HCT116 (cell line): ENCODE measurements around the gene ADAD2. TPM values are rescaled to one million over a fixed set of nuclear protein-coding genes. Genes with fewer than 3 reads are reported as not detected.

Experiments
- ATAC-seq: fragments of 200-7000 bp; cut with Tn5 transposase; 2 replicates; pipeline ENCODE4 v1.9.1; 2020; ENCODE audit warnings: mild to moderate bottlenecking, moderate library complexity
- BruUV-seq: library from RNA; stranded (reverse); fragments of 400-500 nt; replicated peaks from 2 replicates; lab custom pipeline; 2021; lab: Mats Ljungman, UMichigan
- CTCF ChIA-PET: fragments of 300-600 bp; sonication (Branson Sonifier 250); formaldehyde crosslinking; loops from one replicate; lab custom pipeline; 2021; ENCODE audit warnings: antibody characterized with exemption; lab: Charles Lee
- POLR2A ChIA-PET: fragments of 300-600, 350-600 bp; sonication (Branson Sonifier 250); formaldehyde crosslinking; loops from one replicate; lab custom pipeline; 2021; ENCODE audit warnings: antibody characterized with exemption; lab: Charles Lee
- RAD21 ChIA-PET, 2 experiments: fragments of 300-600 bp; sonication (Branson Sonifier 250); formaldehyde crosslinking; loops; one replicate each; lab custom pipeline; 2023; ENCODE audit warnings: low total read pairs in 2 of 2; ENCODE audit not compliant: uncharacterized antibody in 2 of 2, unreplicated experiment in 2 of 2, low non-redundant PET in 1 of 2; lab: Charles Lee
- DNase-seq: peaks from one replicate; pipeline ENCODE4 v3.0.0-alpha.2; 2010; ENCODE audit warnings: low read depth, low spot score
- H2AFZ ChIP-seq: fragments of 200-600 bp; shearing (Covaris generic), sonication (generic); 2 replicates; pipeline ENCODE4 v1.6.1; 2017; ENCODE audit warnings: low read depth, mixed run types, mixed read lengths, antibody characterized with exemption, low read length; ENCODE audit not compliant: poor library complexity, severe bottlenecking
- H3K27ac ChIP-seq: 2 replicates; pipeline ENCODE4 v1.5.1; 2012; ENCODE audit warnings: low read depth, low read length
- H3K27me3 ChIP-seq: fragments of 200-600 bp; sonication (generic); 2 replicates; pipeline ENCODE4 v1.6.1; 2016; ENCODE audit warnings: mixed run types, low read length, mixed read lengths; ENCODE audit not compliant: insufficient read depth
- H3K36me3 ChIP-seq, 2 experiments: fragments of 200-500 bp in 1 of 2; fragments of 200-600 bp in 1 of 2; sonication (Bioruptor generic) in 1 of 2; sonication (generic) in 1 of 2; 2 replicates each; pipeline versions ENCODE4 v1.5.1 to v1.6.1; 2014 to 2016; ENCODE audit warnings: low read length in 2 of 2, inconsistent platforms in 1 of 2, mixed read lengths in 1 of 2, mixed run types in 1 of 2; ENCODE audit not compliant: insufficient read depth in 2 of 2, control insufficient read depth in 1 of 2
- H3K4me1 ChIP-seq, 2 experiments: fragments of 200-600 bp in 1 of 2; sonication (generic) in 1 of 2; 2 replicates each; pipeline versions ENCODE4 v1.5.1 to v1.6.1; 2012 to 2017; ENCODE audit warnings: low read length in 2 of 2, inconsistent platforms in 1 of 2, mild to moderate bottlenecking in 1 of 2, mixed read lengths in 1 of 2, mixed run types in 1 of 2, moderate library complexity in 1 of 2; ENCODE audit not compliant: insufficient read depth in 2 of 2, control insufficient read depth in 1 of 2
- H3K4me2 ChIP-seq: fragments of 200-600 bp; sonication (generic); 2 replicates; pipeline ENCODE4 v1.6.1; 2017; ENCODE audit warnings: mixed run types, low read length, mixed read lengths
- H3K4me3 ChIP-seq, 2 experiments: fragments of 200-600 bp in 1 of 2; sonication (generic) in 1 of 2; replicated peaks in 1 of 2; 2 replicates each; pipeline ENCODE4 v1.5.1; 2011 to 2016; ENCODE audit warnings: low read length in 2 of 2, control low read depth in 1 of 2, low read depth in 1 of 2, mild to moderate bottlenecking in 1 of 2, mixed read lengths in 1 of 2, mixed run types in 1 of 2
- H3K79me2 ChIP-seq: fragments of 200-600 bp; sonication (generic); 2 replicates; pipeline ENCODE4 v1.6.1; 2017; ENCODE audit warnings: mild to moderate bottlenecking, mixed run types, low read length, moderate library complexity, mixed read lengths; ENCODE audit not compliant: insufficient read depth
- H3K9ac ChIP-seq: fragments of 200-600 bp; sonication (generic); 2 replicates; pipeline ENCODE4 v1.6.1; 2016; ENCODE audit warnings: low read length, mixed read lengths
- H3K9me2 ChIP-seq: fragments of 200-600 bp; sonication (generic), shearing (Covaris generic); 2 replicates; pipeline ENCODE4 v1.6.1; 2017; ENCODE audit warnings: mixed run types, mild to moderate bottlenecking, moderate library complexity; ENCODE audit not compliant: insufficient read depth
- H3K9me3 ChIP-seq, 2 experiments: fragments of 200-500 bp in 1 of 2; fragments of 200-600 bp in 1 of 2; sonication (Bioruptor generic) in 1 of 2; sonication (generic) in 1 of 2; 2 replicates each; pipeline ENCODE4 v1.6.1; 2014 to 2017; ENCODE audit warnings: low read length in 2 of 2, mixed read lengths in 2 of 2, inconsistent platforms in 1 of 2, low read depth in 1 of 2, mild to moderate bottlenecking in 1 of 2, mixed run types in 1 of 2, moderate library complexity in 1 of 2; ENCODE audit not compliant: control insufficient read depth in 1 of 2, insufficient read depth in 1 of 2
- H4K20me1 ChIP-seq: fragments of 200-600 bp; sonication (generic), shearing (Covaris generic); 2 replicates; pipeline ENCODE4 v1.6.1; 2017; ENCODE audit warnings: mixed run types, mild to moderate bottlenecking, moderate library complexity; ENCODE audit not compliant: insufficient read depth
- CBX3 ChIP-seq: IDR thresholded peaks from 2 replicates; pipeline ENCODE4 v1.6.1; 2012; ENCODE audit warnings: low read depth
- CEBPB ChIP-seq: IDR thresholded peaks from 2 replicates; pipeline ENCODE4 v1.6.1; 2012; ENCODE audit warnings: low read depth
- EGR1 ChIP-seq: IDR thresholded peaks from 2 replicates; pipeline ENCODE4 v1.6.1; 2012; ENCODE audit warnings: low read depth
- ELF1 ChIP-seq: IDR thresholded peaks from 2 replicates; pipeline ENCODE4 v1.6.1; 2012; ENCODE audit warnings: low read depth, borderline replicate concordance
- EZH2 ChIP-seq: fragments of 200-600 bp; sonication (generic); IDR thresholded peaks from 2 replicates; pipeline ENCODE4 v1.6.1; 2017; ENCODE audit warnings: antibody characterized with exemption, mixed run types
- EZH2phosphoT487 ChIP-seq: fragments of 200-600 bp; IDR thresholded peaks from 2 replicates; pipeline ENCODE4 v1.6.1; 2018; ENCODE audit warnings: antibody characterized with exemption, borderline replicate concordance
- FOSL1 ChIP-seq: IDR thresholded peaks from 2 replicates; pipeline ENCODE4 v1.6.1; 2012; ENCODE audit warnings: low read depth
- JUND ChIP-seq: IDR thresholded peaks from 2 replicates; pipeline ENCODE4 v1.6.1; 2012
- POLR2A ChIP-seq: IDR thresholded peaks from 2 replicates; pipeline ENCODE4 v1.7.0; 2011; ENCODE audit warnings: borderline replicate concordance; ENCODE audit not compliant: insufficient read depth, insufficient read length; ENCODE audit errors: extremely low read depth
- RAD21 ChIP-seq: IDR thresholded peaks from 2 replicates; pipeline ENCODE4 v1.6.1; 2012; ENCODE audit warnings: low read depth, mild to moderate bottlenecking
- SIN3A ChIP-seq: IDR thresholded peaks from 2 replicates; pipeline ENCODE4 v1.6.1; 2012; ENCODE audit warnings: low read depth
- SP1 ChIP-seq: IDR thresholded peaks from 2 replicates; pipeline ENCODE4 v1.6.1; 2012; ENCODE audit warnings: low read depth
- TCF7L2 ChIP-seq: IDR thresholded peaks from 2 replicates; pipeline ENCODE4 v1.7.0; 2011; ENCODE audit warnings: borderline replicate concordance, inconsistent platforms; ENCODE audit not compliant: insufficient read depth, insufficient read length; ENCODE audit errors: extremely low read depth
- YY1 ChIP-seq: IDR thresholded peaks from 2 replicates; pipeline ENCODE4 v1.6.1; 2011; ENCODE audit warnings: low read length, low read depth, moderate library complexity, mild to moderate bottlenecking; ENCODE audit not compliant: insufficient replicate concordance; ENCODE audit errors: extremely low read depth
- ZFX ChIP-seq: fragments of 450-650 bp; IDR thresholded peaks from 2 replicates; pipeline ENCODE4 v1.6.1; 2017
- intact Hi-C: fragments of 100-400 bp; cut with micrococcal nuclease; formaldehyde crosslinking; loops from 2 replicates; pipeline ENCODE4 v1.10.0; 2022
- total RNA-seq: library from RNA; stranded (reverse); gene quantifications from one replicate; pipeline ENCODE4 v1.2.1, GENCODE V29; 2021; ENCODE audit not compliant: unreplicated experiment
- TF ChIP-seq, protein P1 (sequence below): IDR thresholded peaks from 2 replicates; pipeline ENCODE4 v1.6.1; 2012; ENCODE audit warnings: low read depth
- TF ChIP-seq, protein P2 (sequence below): IDR thresholded peaks from 2 replicates; pipeline ENCODE4 v1.6.1; 2012
- TF ChIP-seq, protein P3 (sequence below): IDR thresholded peaks from 2 replicates; pipeline ENCODE4 v1.6.1; 2012
- TF ChIP-seq, protein P4 (sequence below), 3 experiments: fragments of 200-600 bp in 1 of 3; sonication (generic) in 1 of 3; IDR thresholded peaks in 2 of 3; conservative IDR thresholded peaks in 1 of 3; 2 replicates each; pipeline ENCODE4 v1.5.1; 2012 to 2017; ENCODE audit warnings: low read depth in 2 of 3, low read length in 2 of 3, antibody characterized with exemption in 1 of 3, borderline replicate concordance in 1 of 3, control low read depth in 1 of 3, mild to moderate bottlenecking in 1 of 3, mixed read lengths in 1 of 3, mixed run types in 1 of 3, moderate library complexity in 1 of 3; ENCODE audit not compliant: insufficient read depth in 1 of 3

The ADAD2 gene
- total RNA-seq, 1 experiment from 2014 or later, result not detected

DNA sequence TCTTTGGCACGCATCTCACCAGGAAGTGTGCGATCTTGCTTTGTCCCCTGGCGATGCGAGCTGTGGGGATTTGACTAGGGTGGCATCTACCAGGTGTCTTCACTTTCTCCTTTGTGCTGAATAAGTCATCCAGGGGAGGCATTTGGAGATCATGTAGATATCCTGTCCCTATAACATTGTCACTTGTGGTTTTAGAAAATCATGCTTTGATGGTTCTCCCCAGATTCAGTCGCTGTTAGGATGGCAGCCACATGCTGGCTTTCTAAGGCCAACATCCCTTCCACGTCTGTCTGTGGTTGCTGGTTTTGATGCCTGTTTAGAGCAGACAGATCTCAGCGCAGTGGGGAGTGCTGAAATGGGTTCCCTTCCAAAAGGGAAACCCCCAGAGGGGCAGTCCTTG lies 2.5 kb downstream of the ADAD2 start:
- ChIA-PET CTCF (no interaction called here), RAD21 (no interaction called here), POLR2A (no interaction called here)
- TF ChIP-seq CBX3 (no peak), TCF7L2 (no peak), FOSL1 (no peak), EZH2 (no peak), CEBPB (no peak), EGR1 (no peak), ELF1 (no peak), ZFX (no peak), SIN3A (no peak), POLR2A (no peak), EZH2phosphoT487 (no peak), YY1 (no peak), JUND (no peak), SP1 (no peak), RAD21 (no peak)
- TF ChIP-seq, protein P1, sequence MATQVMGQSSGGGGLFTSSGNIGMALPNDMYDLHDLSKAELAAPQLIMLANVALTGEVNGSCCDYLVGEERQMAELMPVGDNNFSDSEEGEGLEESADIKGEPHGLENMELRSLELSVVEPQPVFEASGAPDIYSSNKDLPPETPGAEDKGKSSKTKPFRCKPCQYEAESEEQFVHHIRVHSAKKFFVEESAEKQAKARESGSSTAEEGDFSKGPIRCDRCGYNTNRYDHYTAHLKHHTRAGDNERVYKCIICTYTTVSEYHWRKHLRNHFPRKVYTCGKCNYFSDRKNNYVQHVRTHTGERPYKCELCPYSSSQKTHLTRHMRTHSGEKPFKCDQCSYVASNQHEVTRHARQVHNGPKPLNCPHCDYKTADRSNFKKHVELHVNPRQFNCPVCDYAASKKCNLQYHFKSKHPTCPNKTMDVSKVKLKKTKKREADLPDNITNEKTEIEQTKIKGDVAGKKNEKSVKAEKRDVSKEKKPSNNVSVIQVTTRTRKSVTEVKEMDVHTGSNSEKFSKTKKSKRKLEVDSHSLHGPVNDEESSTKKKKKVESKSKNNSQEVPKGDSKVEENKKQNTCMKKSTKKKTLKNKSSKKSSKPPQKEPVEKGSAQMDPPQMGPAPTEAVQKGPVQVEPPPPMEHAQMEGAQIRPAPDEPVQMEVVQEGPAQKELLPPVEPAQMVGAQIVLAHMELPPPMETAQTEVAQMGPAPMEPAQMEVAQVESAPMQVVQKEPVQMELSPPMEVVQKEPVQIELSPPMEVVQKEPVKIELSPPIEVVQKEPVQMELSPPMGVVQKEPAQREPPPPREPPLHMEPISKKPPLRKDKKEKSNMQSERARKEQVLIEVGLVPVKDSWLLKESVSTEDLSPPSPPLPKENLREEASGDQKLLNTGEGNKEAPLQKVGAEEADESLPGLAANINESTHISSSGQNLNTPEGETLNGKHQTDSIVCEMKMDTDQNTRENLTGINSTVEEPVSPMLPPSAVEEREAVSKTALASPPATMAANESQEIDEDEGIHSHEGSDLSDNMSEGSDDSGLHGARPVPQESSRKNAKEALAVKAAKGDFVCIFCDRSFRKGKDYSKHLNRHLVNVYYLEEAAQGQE, result no peak
- TF ChIP-seq, protein P2, sequence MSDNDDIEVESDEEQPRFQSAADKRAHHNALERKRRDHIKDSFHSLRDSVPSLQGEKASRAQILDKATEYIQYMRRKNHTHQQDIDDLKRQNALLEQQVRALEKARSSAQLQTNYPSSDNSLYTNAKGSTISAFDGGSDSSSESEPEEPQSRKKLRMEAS, result no peak
- TF ChIP-seq, protein P3, sequence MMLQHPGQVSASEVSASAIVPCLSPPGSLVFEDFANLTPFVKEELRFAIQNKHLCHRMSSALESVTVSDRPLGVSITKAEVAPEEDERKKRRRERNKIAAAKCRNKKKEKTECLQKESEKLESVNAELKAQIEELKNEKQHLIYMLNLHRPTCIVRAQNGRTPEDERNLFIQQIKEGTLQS, result no peak
- TF ChIP-seq, protein P4, sequence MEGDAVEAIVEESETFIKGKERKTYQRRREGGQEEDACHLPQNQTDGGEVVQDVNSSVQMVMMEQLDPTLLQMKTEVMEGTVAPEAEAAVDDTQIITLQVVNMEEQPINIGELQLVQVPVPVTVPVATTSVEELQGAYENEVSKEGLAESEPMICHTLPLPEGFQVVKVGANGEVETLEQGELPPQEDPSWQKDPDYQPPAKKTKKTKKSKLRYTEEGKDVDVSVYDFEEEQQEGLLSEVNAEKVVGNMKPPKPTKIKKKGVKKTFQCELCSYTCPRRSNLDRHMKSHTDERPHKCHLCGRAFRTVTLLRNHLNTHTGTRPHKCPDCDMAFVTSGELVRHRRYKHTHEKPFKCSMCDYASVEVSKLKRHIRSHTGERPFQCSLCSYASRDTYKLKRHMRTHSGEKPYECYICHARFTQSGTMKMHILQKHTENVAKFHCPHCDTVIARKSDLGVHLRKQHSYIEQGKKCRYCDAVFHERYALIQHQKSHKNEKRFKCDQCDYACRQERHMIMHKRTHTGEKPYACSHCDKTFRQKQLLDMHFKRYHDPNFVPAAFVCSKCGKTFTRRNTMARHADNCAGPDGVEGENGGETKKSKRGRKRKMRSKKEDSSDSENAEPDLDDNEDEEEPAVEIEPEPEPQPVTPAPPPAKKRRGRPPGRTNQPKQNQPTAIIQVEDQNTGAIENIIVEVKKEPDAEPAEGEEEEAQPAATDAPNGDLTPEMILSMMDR (IDR thresholded peaks at IDR 0.05 in 2 of 3, conservative IDR thresholded peaks at IDR 0.05 in 1 of 3; ENCODE audit: borderline replicate concordance in 1 of 3, insufficient read depth in 1 of 3, low read depth in 2 of 3, low read length in 2 of 3), result no peak
- Histone ChIP-seq H3K9me2 (no peaks in the 10 kb centered on the region), H2AFZ (no peak overlapping the region), H3K9me3 (no peaks in the 10 kb centered on the region), H3K27ac (no peak overlapping the region), H3K4me1 (peaks cover 0 to 4% of the 10 kb centered on the region in 2 experiments; a peak in 1 of 4 replicates), H3K79me2 (no peaks in the 10 kb centered on the region), H3K4me2 (no peak overlapping the region), H4K20me1 (no peaks in the 10 kb centered on the region), H3K9ac (no peak overlapping the region), H3K4me3 (no peak overlapping the region), H3K36me3 (no peaks in the 10 kb centered on the region), H3K27me3 (no peaks in the 10 kb centered on the region)
- DNase-seq (no peak), ATAC-seq (no peak)
- no TSS peak for BruUV-seq
- intact Hi-C loops, result no loop called here
